OCI-LY1 (cell line): ENCODE results near the gene PSTPIP1.

ENCODE experiments used
- H2AFZ ChIP-seq: fragments of 200-600 bp; sonication (generic), shearing (Covaris generic); 2 replicates; pipeline ENCODE4 v1.6.0; 2014; ENCODE audit warnings: antibody characterized with exemption, mild to moderate bottlenecking, low read length
- H3F3A ChIP-seq: fragments of 200-600 bp; sonication (generic), shearing (Covaris generic); 2 replicates; pipeline ENCODE4 v1.6.0; 2014; ENCODE audit warnings: mild to moderate bottlenecking, antibody characterized with exemption, low read length, moderate library complexity; ENCODE audit not compliant: insufficient read depth
- H3K27ac ChIP-seq: fragments of 200-600 bp; sonication (generic); 2 replicates; pipeline ENCODE4 v1.5.1; 2014; ENCODE audit warnings: low read length, mixed run types, mild to moderate bottlenecking, low read depth; ENCODE audit not compliant: poor library complexity, severe bottlenecking
- H3K27me3 ChIP-seq: fragments of 200-600 bp; sonication (generic); 2 replicates; pipeline ENCODE4 v1.6.0; 2014; ENCODE audit warnings: antibody characterized with exemption, mild to moderate bottlenecking, low read length, moderate library complexity; ENCODE audit not compliant: insufficient read depth
- H3K36me3 ChIP-seq: fragments of 200-600 bp; sonication (generic); 2 replicates; pipeline ENCODE4 v1.6.1; 2014; ENCODE audit warnings: mild to moderate bottlenecking, antibody characterized with exemption, low read length, moderate library complexity, mixed read lengths; ENCODE audit not compliant: insufficient read depth
- H3K4me1 ChIP-seq: fragments of 200-600 bp; sonication (generic); 2 replicates; pipeline ENCODE4 v1.5.1; 2014; ENCODE audit warnings: mild to moderate bottlenecking, low read length, moderate library complexity; ENCODE audit not compliant: insufficient read depth, severe bottlenecking
- H3K4me2 ChIP-seq: fragments of 200-600 bp; sonication (generic), shearing (Covaris generic); 2 replicates; pipeline ENCODE4 v1.6.1; 2014; ENCODE audit warnings: low read length
- H3K4me3 ChIP-seq: fragments of 200-600 bp; sonication (generic); 2 replicates; pipeline ENCODE4 v1.5.1; 2014; ENCODE audit warnings: low read length, low read depth, mild to moderate bottlenecking, mixed read lengths; ENCODE audit not compliant: poor library complexity, severe bottlenecking
- H3K79me2 ChIP-seq: fragments of 200-600 bp; shearing (Covaris generic); 2 replicates; pipeline ENCODE4 v1.6.1; 2016; ENCODE audit warnings: mixed run types, low read length, mixed read lengths; ENCODE audit not compliant: insufficient read depth
- H3K9ac ChIP-seq: fragments of 200-600 bp; sonication (generic), shearing (Covaris generic); 2 replicates; pipeline ENCODE4 v1.6.1; 2014; ENCODE audit warnings: mild to moderate bottlenecking, low read length, mixed read lengths
- H3K9me2 ChIP-seq: fragments of 200-600 bp; sonication (generic), shearing (Covaris generic); 2 replicates; pipeline ENCODE4 v1.6.1; 2014; ENCODE audit warnings: low read depth, mild to moderate bottlenecking, low read length, mixed read lengths
- H3K9me3 ChIP-seq: fragments of 200-600 bp; shearing (Covaris generic); 2 replicates; pipeline ENCODE4 v1.6.1; 2014; ENCODE audit warnings: low read length, mixed read lengths
- H4K20me1 ChIP-seq: fragments of 200-600 bp; sonication (generic), shearing (Covaris generic); 2 replicates; pipeline ENCODE4 v1.6.0; 2016; ENCODE audit warnings: mild to moderate bottlenecking, low read length; ENCODE audit not compliant: insufficient read depth
- CTCF ChIP-seq: fragments of 200-600 bp; sonication (generic), shearing (Covaris generic); IDR thresholded peaks from 2 replicates; pipeline ENCODE4 v1.5.1; 2017; ENCODE audit warnings: mild to moderate bottlenecking, antibody characterized with exemption, low read length, moderate library complexity, mixed read lengths
- EZH2 ChIP-seq: fragments of 200-600 bp; sonication (generic), shearing (Covaris generic); IDR thresholded peaks from 2 replicates; pipeline ENCODE4 v1.8.0; 2017; ENCODE audit warnings: borderline replicate concordance, mixed run types, mild to moderate bottlenecking, antibody characterized with exemption, low read length, moderate library complexity, mixed read lengths

Gene PSTPIP1

GRCh38 chr15:77018796-77019505, 24.0 kb downstream of the PSTPIP1 start:
- H3F3A ChIP-seq = no peaks in the 10 kb centered on the region
- no peaks in the 10 kb centered on the region for H4K20me1 ChIP-seq
- H3K4me3 ChIP-seq = no peak overlapping the region
- TF ChIP-seq CTCF = no peak
- TF ChIP-seq EZH2 = no peak
- no peak overlapping the region for H3K4me2 ChIP-seq
- H3K9ac ChIP-seq = no peak overlapping the region
- no peaks in the 10 kb centered on the region for H3K79me2 ChIP-seq
- H3K36me3 ChIP-seq = no peaks in the 10 kb centered on the region
- H3K4me1 ChIP-seq = no peaks in the 10 kb centered on the region
- H3K9me2 ChIP-seq = no peaks in the 10 kb centered on the region
- H2AFZ ChIP-seq = no peak overlapping the region
- no peaks in the 10 kb centered on the region for H3K9me3 ChIP-seq
- 0 out of 2 replicates have a peak, but pooled peaks cover 2% of the 10 kb centered on the region for H3K27me3 ChIP-seq
- H3K27ac ChIP-seq = no peak overlapping the region

- Histone ChIP-seq H3K79me2 (no peaks in the 10 kb centered on the region), H3K36me3 (no peaks in the 10 kb centered on the region), H3K27me3 (no peaks in the 10 kb centered on the region), H3K9me2 (no peaks in the 10 kb centered on the region), H4K20me1 (no peaks in the 10 kb centered on the region), H3K9me3 (no peaks in the 10 kb centered on the region), H3K4me2 (no peak overlapping the region), H3F3A (no peaks in the 10 kb centered on the region), H3K9ac (no peak overlapping the region), H3K27ac (no peak overlapping the region), H3K4me1 (no peaks in the 10 kb centered on the region), H2AFZ (no peak overlapping the region), H3K4me3 (no peak overlapping the region)
- TF ChIP-seq CTCF (no peak), EZH2 (no peak)
Observed at GRCh38 chr15:77019521-77020331, 24.8 kb downstream of the PSTPIP1 start.

- H3K9me3 ChIP-seq = no peaks in the 10 kb centered on the region
- H3K36me3 ChIP-seq = no peaks in the 10 kb centered on the region
- H4K20me1 ChIP-seq = no peaks in the 10 kb centered on the region
- H3K4me2 ChIP-seq = no peak overlapping the region
- H3K9ac ChIP-seq = no peak overlapping the region
- no peaks in the 10 kb centered on the region for H3K4me1 ChIP-seq
- H3K27me3 ChIP-seq = no peaks in the 10 kb centered on the region
- no peaks in the 10 kb centered on the region for H3K79me2 ChIP-seq
- H3F3A ChIP-seq = no peaks in the 10 kb centered on the region
- H3K9me2 ChIP-seq = no peaks in the 10 kb centered on the region
- no peak overlapping the region for H2AFZ ChIP-seq
- TF ChIP-seq EZH2 = no peak
- no peak for TF ChIP-seq CTCF
- H3K4me3 ChIP-seq = no peak overlapping the region
- no peak overlapping the region for H3K27ac ChIP-seq
Observed at GRCh38 chr15:77020348-77021087, 25.6 kb downstream of the PSTPIP1 start.
